A549 treated with Hydrocortisone at 1 μM for 4 hours (cell line): ENCODE results near the gene CR1. TPM values are rescaled to one million over a fixed set of nuclear protein-coding genes. Genes with fewer than 3 reads are reported as not detected.

Source experiments
- total RNA-seq: library from RNA; stranded (reverse); fragments of 200-300 nt; extraction: Qiagen RNA extraction; gene quantifications from 5 replicates; pipeline ENCODE4 v1.2.3, GENCODE V29; 2022

CR1 gene
- not detected in 5 replicates for total RNA-seq

DNA sequence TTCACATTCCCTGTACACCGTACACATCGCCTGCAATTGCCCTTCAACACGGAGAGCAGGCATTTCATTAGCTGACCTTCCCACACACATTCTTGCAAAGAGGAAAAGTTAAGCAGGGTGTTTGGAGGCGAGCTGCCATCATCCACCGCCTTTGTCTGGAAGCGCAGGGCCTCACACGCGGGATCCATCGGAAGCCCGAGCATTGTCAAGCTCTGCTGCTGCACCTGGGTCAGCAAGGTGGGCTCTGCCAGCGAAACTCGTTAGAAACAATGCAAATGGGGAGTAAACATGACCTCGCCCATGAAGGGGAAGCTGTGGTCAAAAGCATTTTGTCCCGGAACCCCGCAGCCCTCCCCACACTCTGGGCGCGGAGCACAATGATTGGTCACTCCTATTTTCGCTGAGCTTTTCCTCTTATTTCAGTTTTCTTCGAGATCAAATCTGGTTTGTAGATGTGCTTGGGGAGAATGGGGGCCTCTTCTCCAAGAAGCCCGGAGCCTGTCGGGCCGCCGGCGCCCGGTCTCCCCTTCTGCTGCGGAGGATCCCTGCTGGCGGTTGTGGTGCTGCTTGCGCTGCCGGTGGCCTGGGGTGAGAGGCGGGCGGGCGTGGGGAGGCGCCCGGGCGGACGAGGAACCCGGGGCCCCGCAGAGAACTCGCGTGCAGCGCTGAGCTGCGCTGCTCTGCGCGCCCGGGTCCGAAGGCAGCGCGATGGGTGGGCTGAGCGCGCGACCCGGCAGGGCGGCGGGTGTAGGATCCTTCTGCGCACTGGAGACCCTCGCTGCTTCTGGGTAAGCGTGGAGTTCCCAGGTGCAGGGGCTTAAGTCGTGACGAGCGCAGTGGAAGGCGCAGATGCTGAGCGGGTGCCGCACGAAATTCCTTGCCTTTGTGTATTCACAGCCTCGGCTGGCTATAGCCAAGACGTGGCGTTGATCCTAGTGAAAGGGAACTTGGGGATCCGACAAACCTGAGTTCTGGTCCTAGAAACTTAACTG is at the start of gene CR1:
Gene CR1, plus strand, starts transcription at position 357 of the 992 bp plus-strand sequence. Its CDS starts 111 bp downstream, at position 468.

DNA sequence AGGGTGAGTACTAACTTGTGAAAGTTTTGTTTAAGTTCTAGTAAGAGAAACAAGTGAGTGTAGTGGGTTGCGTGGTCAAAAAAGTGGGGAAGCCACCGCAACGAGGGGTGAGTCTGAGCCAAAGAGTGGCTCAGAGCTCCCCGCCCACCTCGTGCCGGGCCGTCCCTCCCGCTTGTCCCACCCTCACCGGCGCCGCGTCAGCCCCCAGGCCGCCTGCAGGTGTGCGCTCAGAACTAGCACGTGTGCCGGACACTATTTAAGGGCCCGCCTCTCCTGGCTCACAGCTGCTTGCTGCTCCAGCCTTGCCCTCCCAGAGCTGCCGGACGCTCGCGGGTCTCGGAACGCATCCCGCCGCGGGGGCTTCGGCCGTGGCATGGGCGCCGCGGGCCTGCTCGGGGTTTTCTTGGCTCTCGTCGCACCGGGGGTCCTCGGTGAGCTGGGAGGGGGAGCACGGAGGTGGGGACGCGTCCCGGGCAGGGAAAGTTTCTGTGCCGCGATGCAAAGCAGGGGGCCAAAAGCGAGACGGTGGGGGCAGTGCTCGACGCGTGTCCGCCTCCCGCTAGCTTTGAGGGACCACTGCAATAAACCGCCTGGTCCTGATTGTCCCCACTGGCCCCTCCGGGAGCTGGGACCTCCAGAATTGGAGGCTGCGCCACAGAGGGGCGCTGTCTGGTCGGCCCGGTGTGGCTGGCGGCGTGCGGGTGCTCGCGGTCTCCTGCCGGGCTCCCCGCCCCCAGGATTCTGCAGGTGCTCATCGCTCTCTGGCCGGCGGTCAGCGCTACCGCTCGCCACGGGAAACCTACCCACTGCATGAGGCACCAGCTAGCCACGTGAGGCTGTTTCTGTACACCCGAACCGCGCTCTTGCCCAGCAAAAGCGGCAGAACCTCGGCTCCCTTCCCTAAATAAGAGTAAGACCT is 41.7 kb upstream of the CR1 start, which contains the start of gene CR2:
Gene CR2, plus strand, starts transcription at position 283 of the 919 bp plus-strand sequence. Its CDS starts 91 bp downstream, at position 374.

GRCh38 chr1:207644852-207645634 is 149.1 kb downstream of the CR1 start, which contains the start of gene CR1L:
Gene CR1L, plus strand, starts transcription at chr1:207645133. Its CDS starts 101 bp downstream, at chr1:207645234.

Other genes with a start within 250 kb of the CR1 start
- 78.9 to 121 TPM (median 108 TPM) in 5 replicates for gene CD55, start 174.5 kb upstream of the CR1 start, total RNA-seq
- 0.02 to 0.03 TPM in 2 of 5 replicates, not detected in the others for gene CR2, start 41.8 kb upstream of the CR1 start, total RNA-seq
- not detected in 5 replicates for gene CR1L, start 149.0 kb downstream of the CR1 start, total RNA-seq